ENCODE results near the gene MACF1. TPM values are rescaled to one million over a fixed set of nuclear protein-coding genes. Genes with fewer than 3 reads are reported as not detected.

MACF1 gene
- total RNA-seq, 2 experiments from 2014 or later = 319 to 488 TPM

DNA sequence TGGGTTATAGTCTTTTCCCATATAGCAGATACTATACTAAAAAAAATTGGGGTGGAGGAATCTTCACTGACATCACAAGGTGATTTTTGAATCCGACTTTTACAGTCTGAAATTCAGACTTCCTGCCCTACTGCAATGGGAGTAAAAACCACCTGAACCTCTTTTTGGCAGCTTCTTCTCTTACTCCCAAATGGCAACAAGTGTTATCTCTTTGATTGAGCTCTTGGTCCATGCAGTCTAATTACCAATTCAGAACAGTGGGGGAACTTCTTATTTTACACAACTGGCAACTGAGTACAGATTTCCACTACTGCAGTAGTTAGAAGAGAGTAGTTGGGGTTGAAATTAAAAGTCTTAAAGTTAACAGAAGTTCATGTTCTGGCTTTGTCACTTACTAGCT, 62.3 kb downstream of the MACF1 start:
- DNase-seq (no peak), ATAC-seq (no peak)
- Mint-ChIP-seq H3K36me3 (peaks cover 29% of the 10 kb centered on the region), H3K4me1 (peaks cover 74% of the 10 kb centered on the region), H3K9me3 (ENCODE audit: low read depth) (no peaks in the 10 kb centered on the region), H3K27ac (no peak overlapping the region), H3K4me3 (no peak overlapping the region), H3K27me3 (no peaks in the 10 kb centered on the region)
- CTCF ChIA-PET = interaction anchor here (0.8 to 4.0 kb wide), 6 partner anchors 8 to 111 kb away, joined by 3 to 16 read pairs (median 4); partner anchors contain the start of gene MACF1

DNA sequence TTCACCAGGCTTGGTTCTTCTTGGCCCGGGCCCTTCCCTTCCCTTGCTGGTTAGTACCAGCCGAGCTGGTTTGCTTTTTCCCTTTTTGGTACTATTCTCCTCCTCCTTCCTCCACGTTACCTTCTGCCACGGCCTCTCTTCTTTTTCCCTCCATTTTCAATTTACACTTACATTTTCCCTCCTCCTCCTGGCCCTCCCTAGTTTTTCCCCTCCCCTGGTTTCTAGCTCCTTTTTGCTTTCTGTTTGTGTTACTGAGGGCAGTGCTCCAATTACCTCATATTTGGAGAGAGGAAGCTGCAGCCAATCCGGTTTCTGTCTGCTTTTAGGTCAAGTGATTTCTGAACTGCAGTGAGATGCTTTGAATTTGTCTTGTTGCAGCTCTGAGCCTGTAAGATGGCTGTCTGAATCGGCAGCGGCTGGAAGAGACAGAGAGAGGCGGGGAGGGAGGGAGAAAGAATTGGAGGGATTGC, 63.7 kb downstream of the MACF1 start:
- peak overlapping the region; percentile 77 for H3K27ac Mint-ChIP-seq
- peaks cover 25% of the 10 kb centered on the region for H3K36me3 Mint-ChIP-seq
- CTCF ChIA-PET = interaction anchor here (0.7 to 4.0 kb wide), 6 partner anchors 10 to 169 kb away, joined by 3 to 24 read pairs (median 4); no protein-coding TSS in a partner anchor
- DNase-seq (no peak), ATAC-seq (peak; percentile 54)
- no peaks in the 10 kb centered on the region for H3K9me3 Mint-ChIP-seq (ENCODE audit: low read depth)
- H3K4me1 Mint-ChIP-seq = peaks cover 71% of the 10 kb centered on the region
- H3K27me3 Mint-ChIP-seq = no peaks in the 10 kb centered on the region
- H3K4me3 Mint-ChIP-seq = peak overlapping the region; percentile 41

DNA sequence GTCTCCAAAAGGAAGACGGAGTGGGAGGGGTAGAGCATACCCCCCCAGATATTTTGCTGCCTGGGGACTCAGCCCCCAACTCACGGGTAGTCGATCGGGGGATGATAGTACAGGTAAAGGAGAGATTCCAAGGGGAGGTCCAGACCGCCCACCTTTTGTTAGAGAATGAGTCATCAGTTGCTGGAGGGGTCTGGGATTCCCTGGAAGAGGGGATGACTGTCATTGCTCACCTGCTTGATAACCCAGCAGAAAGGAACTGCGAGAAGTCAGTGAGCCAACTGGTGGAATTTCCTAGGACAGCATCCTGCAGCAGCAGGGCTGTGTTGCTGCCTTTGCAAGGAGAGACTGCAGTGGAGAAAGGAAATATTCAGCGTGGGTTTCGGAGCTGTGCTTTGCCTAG, 64.4 kb downstream of the MACF1 start:
- Mint-ChIP-seq H3K4me3 (no peak overlapping the region), H3K4me1 (peaks cover 68% of the 10 kb centered on the region), H3K36me3 (peaks cover 23% of the 10 kb centered on the region), H3K9me3 (ENCODE audit: low read depth) (no peaks in the 10 kb centered on the region), H3K27ac (no peak overlapping the region), H3K27me3 (no peaks in the 10 kb centered on the region)
- no peak for DNase-seq
- CTCF ChIA-PET = interaction anchor here (1.2 to 4.0 kb wide), 4 partner anchors 11 to 80 kb away, joined by 3 to 24 read pairs (median 10); no protein-coding TSS in a partner anchor
- ATAC-seq = no peak

- DNase-seq (no peak), ATAC-seq (no peak)
- no peaks in the 10 kb centered on the region for H3K27me3 Mint-ChIP-seq
- CTCF ChIA-PET = interaction anchor here (1.6 to 4.0 kb wide), 3 partner anchors 11 to 81 kb away, joined by 3 to 24 read pairs (median 16); no protein-coding TSS in a partner anchor
- no peaks in the 10 kb centered on the region for H3K9me3 Mint-ChIP-seq (ENCODE audit: low read depth)
- H3K27ac Mint-ChIP-seq = no peak overlapping the region
- H3K4me3 Mint-ChIP-seq = no peak overlapping the region
- peaks cover 20% of the 10 kb centered on the region for H3K36me3 Mint-ChIP-seq
- H3K4me1 Mint-ChIP-seq = peaks cover 64% of the 10 kb centered on the region
These were observed 64.9 kb downstream of the MACF1 start for GRCh38 chr1:39269349-39269748.

DNA sequence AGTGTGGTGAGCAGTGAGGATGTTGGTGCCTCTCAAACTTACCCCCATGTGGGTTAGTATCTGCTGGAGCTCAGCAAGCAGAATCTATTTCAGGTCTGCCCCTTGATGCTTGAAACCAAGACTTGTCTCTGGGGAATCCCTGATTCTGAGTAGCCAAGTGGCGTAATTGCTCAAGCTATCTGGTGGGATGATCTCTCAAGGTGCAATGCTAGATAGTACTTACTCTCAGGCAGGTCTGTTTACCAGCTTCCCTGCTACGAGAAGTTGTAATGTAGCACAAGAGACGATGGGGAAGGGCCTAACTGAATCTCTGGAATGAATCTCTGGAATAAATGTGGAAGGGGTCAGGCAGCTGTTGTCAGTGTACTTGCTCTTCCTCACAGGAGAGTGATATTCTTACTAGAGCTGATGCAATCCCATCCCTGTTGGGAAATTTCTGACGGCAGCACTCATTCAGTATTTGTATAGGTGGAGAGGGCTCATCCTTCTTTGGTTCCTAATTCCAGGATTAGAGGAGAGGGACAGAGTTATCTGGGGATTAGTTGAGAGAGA, 65.4 kb downstream of the MACF1 start:
- ATAC-seq (no peak), DNase-seq (no peak)
- no peaks in the 10 kb centered on the region for H3K27me3 Mint-ChIP-seq
- CTCF ChIA-PET = interaction anchor here (1.6 to 4.0 kb wide), 3 partner anchors 12 to 81 kb away, joined by 3 to 24 read pairs (median 16); no protein-coding TSS in a partner anchor
- H3K4me1 Mint-ChIP-seq = peaks cover 63% of the 10 kb centered on the region
- H3K36me3 Mint-ChIP-seq = peaks cover 19% of the 10 kb centered on the region
- H3K4me3 Mint-ChIP-seq = no peak overlapping the region
- H3K27ac Mint-ChIP-seq = no peak overlapping the region
- H3K9me3 Mint-ChIP-seq (ENCODE audit: low read depth) = no peaks in the 10 kb centered on the region

DNA sequence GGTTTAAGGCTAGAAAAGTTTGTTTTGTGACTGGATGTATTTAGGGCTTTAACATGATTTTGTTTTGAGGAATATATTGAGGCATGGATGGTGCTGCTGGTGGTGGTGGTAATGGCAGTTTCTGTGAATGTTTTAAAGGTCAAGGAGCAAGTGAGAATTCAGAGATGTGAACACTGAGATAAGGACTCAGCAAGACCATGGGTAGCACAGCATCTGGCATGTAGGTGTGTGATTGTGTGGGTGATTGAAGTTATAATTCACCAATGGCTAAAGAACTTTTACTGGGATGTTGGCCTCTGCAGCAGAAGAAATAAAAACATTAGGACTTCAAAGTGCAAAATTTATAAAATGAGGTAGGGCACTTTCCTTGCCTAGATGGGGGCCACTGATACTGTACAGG, 65.9 kb downstream of the MACF1 start:
- no peak for DNase-seq
- H3K27me3 Mint-ChIP-seq = no peaks in the 10 kb centered on the region
- H3K4me1 Mint-ChIP-seq = peaks cover 62% of the 10 kb centered on the region
- no peaks in the 10 kb centered on the region for H3K9me3 Mint-ChIP-seq (ENCODE audit: low read depth)
- H3K27ac Mint-ChIP-seq = peak overlapping the region; percentile 20
- no peak for ATAC-seq
- CTCF ChIA-PET = interaction anchor here (4.0 kb wide), 1 partner anchor 12 kb away, joined by 16 read pairs; no protein-coding TSS in a partner anchor
- H3K4me3 Mint-ChIP-seq = no peak overlapping the region
- peaks cover 20% of the 10 kb centered on the region for H3K36me3 Mint-ChIP-seq

DNA sequence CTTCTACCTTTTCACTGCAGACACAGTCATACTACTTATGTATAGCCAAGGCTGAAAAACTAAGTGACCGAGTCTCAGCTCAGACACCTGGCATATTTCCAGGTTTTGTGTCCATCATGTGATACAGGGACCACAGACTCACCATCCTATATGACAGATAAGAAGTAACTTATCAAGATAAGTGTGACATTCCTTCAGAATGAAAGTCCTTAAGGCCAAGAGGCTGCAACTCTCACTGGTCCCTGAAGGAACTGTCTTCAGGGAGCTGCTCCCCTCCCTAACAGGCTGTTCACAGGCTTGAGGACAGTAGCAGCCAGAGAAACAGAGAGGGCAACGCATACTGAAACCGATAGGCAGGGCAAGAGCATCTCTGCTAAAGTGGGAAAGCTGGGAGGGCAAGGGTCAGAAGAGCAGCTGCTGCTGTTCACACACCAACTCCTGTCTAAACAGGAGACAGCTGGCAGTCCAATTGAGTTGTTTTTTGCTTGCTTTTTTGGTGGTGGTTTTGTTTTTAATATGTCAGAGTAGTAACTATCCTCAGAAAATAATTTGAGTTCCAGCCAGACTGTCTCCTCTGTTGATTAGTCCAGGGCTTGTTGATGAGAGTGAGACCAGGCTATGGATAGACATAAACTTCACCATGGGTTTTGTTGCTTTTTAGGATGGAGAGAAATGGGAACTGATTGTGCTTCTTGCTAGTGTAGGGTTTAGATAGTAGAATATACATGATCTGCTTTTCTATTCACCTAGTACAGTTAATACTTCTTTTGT, 67.7 kb downstream of the MACF1 start:
- no peaks in the 10 kb centered on the region for H3K27me3 Mint-ChIP-seq
- H3K4me1 Mint-ChIP-seq = peaks cover 57% of the 10 kb centered on the region
- ATAC-seq = peak; percentile 62
- peaks cover 22% of the 10 kb centered on the region for H3K36me3 Mint-ChIP-seq
- CTCF ChIA-PET = interaction anchor here (0.7 to 1.7 kb wide), 5 partner anchors 11 to 174 kb away, joined by 3 to 7 read pairs (median 4); no protein-coding TSS in a partner anchor
- H3K9me3 Mint-ChIP-seq (ENCODE audit: low read depth) = no peaks in the 10 kb centered on the region
- H3K4me3 Mint-ChIP-seq = no peak overlapping the region
- peak; percentile 53 for DNase-seq
- H3K27ac Mint-ChIP-seq = peak overlapping the region; percentile 28

DNA sequence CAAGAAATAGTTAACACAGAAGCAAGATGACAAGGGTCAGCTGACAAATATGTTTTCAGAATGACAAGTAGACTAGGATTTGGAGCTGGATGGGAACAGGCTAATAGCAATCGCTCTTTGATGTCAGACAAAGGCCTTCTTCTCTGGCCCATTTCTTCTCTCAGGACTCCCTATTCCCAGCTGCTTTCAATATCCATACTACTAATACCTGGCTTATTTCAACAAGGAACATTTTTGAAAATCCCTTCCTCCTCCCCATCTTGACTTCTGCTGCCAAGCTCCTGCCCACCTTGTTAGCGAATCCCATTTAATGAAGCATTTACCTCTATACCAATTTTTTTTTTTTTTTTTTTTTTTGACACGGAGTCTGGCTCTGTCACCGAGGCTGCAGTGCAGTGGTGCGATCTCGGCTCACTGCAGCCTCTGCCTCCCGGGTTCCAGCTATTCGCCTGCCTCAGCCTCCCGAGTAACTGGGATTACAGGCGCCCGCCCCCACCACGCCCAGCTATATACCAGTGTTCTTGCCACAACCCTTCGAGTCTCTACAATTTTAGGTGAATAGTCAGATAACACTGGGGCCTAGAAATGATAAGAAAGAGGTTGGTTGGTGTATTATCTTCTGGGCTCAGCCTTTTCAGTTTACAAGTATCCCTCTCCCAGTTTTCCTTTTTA, 68.4 kb downstream of the MACF1 start:
- Mint-ChIP-seq H3K4me1 (peaks cover 56% of the 10 kb centered on the region), H3K36me3 (peaks cover 23% of the 10 kb centered on the region), H3K4me3 (no peak overlapping the region), H3K27me3 (no peaks in the 10 kb centered on the region), H3K9me3 (ENCODE audit: low read depth) (no peaks in the 10 kb centered on the region), H3K27ac (peak overlapping the region; percentile 28)
- CTCF ChIA-PET = interaction anchor here (0.7 to 1.7 kb wide), 5 partner anchors 11 to 175 kb away, joined by 3 to 7 read pairs (median 4); no protein-coding TSS in a partner anchor
- DNase-seq (no peak), ATAC-seq (no peak)

GRCh38 chr1:39275836-39276507, 71.5 kb downstream of the MACF1 start:
- peaks cover 7% of the 10 kb centered on the region for H3K36me3 Mint-ChIP-seq
- peaks cover 37% of the 10 kb centered on the region for H3K4me1 Mint-ChIP-seq
- H3K27ac Mint-ChIP-seq = no peak overlapping the region
- H3K4me3 Mint-ChIP-seq = no peak overlapping the region
- DNase-seq (no peak), ATAC-seq (no peak)
- no peaks in the 10 kb centered on the region for H3K9me3 Mint-ChIP-seq (ENCODE audit: low read depth)
- CTCF ChIA-PET = interaction anchor here (1.5 to 5.2 kb wide), 2 partner anchors 17 to 177 kb away, joined by 4 to 23 read pairs; no protein-coding TSS in a partner anchor
- H3K27me3 Mint-ChIP-seq = no peaks in the 10 kb centered on the region

DNA sequence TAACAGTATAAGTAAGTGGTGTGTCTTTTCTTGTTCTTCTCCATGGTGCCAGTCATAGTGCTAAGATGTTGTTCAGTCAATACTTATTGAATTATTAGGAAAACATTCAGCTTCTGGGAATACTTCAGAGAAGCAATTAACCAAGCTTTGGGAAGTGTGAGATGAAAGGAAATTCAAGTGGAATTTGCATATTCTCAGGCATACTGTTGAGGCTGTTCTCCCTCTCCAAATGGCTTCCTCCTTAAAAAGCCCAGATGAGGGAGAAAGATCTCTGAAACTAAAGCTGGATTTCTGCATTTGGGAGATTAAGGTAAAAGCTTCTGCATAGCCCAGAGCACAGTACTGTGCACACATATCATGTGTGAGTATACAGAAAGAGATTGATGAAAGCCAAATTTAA, 73.4 kb downstream of the MACF1 start:
- Mint-ChIP-seq H3K27ac (no peak overlapping the region), H3K9me3 (ENCODE audit: low read depth) (no peaks in the 10 kb centered on the region)

GRCh38 chr1:39282537-39283216, 78.2 kb downstream of the MACF1 start:
- Mint-ChIP-seq H3K4me3 (no peak overlapping the region), H3K4me1 (peaks cover 10% of the 10 kb centered on the region), H3K9me3 (ENCODE audit: low read depth) (no peaks in the 10 kb centered on the region), H3K36me3 (peaks cover 53% of the 10 kb centered on the region), H3K27me3 (no peaks in the 10 kb centered on the region), H3K27ac (peak overlapping the region; percentile 69)
- CTCF ChIA-PET = interaction anchor here (1.9 kb wide), 1 partner anchor 10 kb away, joined by 7 read pairs; no protein-coding TSS in a partner anchor
- DNase-seq (no peak), ATAC-seq (no peak)

More for the DNA sequence above, 73.4 kb downstream of the MACF1 start:
- peaks cover 20% of the 10 kb centered on the region for H3K4me1 Mint-ChIP-seq
- ATAC-seq (no peak), DNase-seq (no peak)
- H3K4me3 Mint-ChIP-seq = no peak overlapping the region
- CTCF ChIA-PET = interaction anchor here (1.3 to 5.2 kb wide), 8 partner anchors 12 to 261 kb away, joined by 3 to 23 read pairs (median 4); no protein-coding TSS in a partner anchor
- no peaks in the 10 kb centered on the region for H3K27me3 Mint-ChIP-seq
- H3K36me3 Mint-ChIP-seq = peaks cover 15% of the 10 kb centered on the region

- Mint-ChIP-seq H3K9me3 (ENCODE audit: low read depth) (no peaks in the 10 kb centered on the region), H3K4me1 (peaks cover 3% of the 10 kb centered on the region), H3K27me3 (no peaks in the 10 kb centered on the region), H3K27ac (no peak overlapping the region), H3K36me3 (peaks cover 59% of the 10 kb centered on the region), H3K4me3 (no peak overlapping the region)
- DNase-seq = no peak
- no peak for ATAC-seq
- CTCF ChIA-PET = interaction anchor here (1.8 to 1.9 kb wide), 2 partner anchors 11 to 93 kb away, joined by 4 to 7 read pairs; no protein-coding TSS in a partner anchor
These were observed 79.4 kb downstream of the MACF1 start for GRCh38 chr1:39283858-39284257.
